Heart left ventricle (tissue), 16 donors: ENCODE results near the gene ELFN2. TPM values are rescaled to one million over a fixed set of nuclear protein-coding genes. Genes with fewer than 3 reads are reported as not detected.
A peak's percentile ranks its signal among the peaks of the same experiment; 100 is the strongest.
"Not testable (repeated sequence)": the region's sequence is repeated elsewhere in the genome, so short reads cannot be mapped to it uniquely, and the experiment has no call there.

Source experiments
- ATAC-seq, 4 donors: fragments of 200-7000 bp; cut with Tn5 transposase; one replicate each; pipeline ENCODE4 v1.9.1; 2020 to 2022; ENCODE audit warnings: moderate library complexity in 4 of 4, mild to moderate bottlenecking in 3 of 4, moderate number of reproducible peaks in 1 of 4
- DNase-seq, 5 donors: peaks; one replicate each; pipeline ENCODE4 v3.0.0-alpha.2; 2020
- H3K27ac ChIP-seq, 12 donors: fragments of 200-600 bp; sonication (generic) in 4 of 12; one replicate each; pipeline versions ENCODE4 v1.5.0 to v1.8.0; 2016 to 2022; ENCODE audit warnings: mild to moderate bottlenecking in 2 of 12
- H3K27me3 ChIP-seq, 9 donors: fragments of 200-600 bp; sonication (generic) in 2 of 9; one replicate each; pipeline versions ENCODE4 v1.5.1 to v1.8.0; 2016 to 2022; ENCODE audit warnings: mild to moderate bottlenecking in 3 of 9
- H3K36me3 ChIP-seq, 9 donors: fragments of 200-600 bp; sonication (generic) in 2 of 9; one replicate each; pipeline versions ENCODE4 v1.5.0 to v1.8.0; 2018 to 2022; ENCODE audit warnings: mild to moderate bottlenecking in 2 of 9
- H3K4me1 ChIP-seq, 12 donors: fragments of 200-600 bp; sonication (generic) in 4 of 12; one replicate each; pipeline versions ENCODE4 v1.5.0 to v1.8.0; 2016 to 2022; ENCODE audit warnings: mild to moderate bottlenecking in 3 of 12
- H3K4me3 ChIP-seq, 12 donors: fragments of 200-600 bp; sonication (generic) in 4 of 12; one replicate each; pipeline versions ENCODE4 v1.5.0 to v1.8.0; 2017 to 2022; ENCODE audit warnings: mild to moderate bottlenecking in 9 of 12, moderate library complexity in 4 of 12
- H3K9me3 ChIP-seq, 12 donors: fragments of 200-600 bp; sonication (generic) in 4 of 12; one replicate each; pipeline versions ENCODE4 v1.5.0 to v1.8.0; 2016 to 2022; ENCODE audit warnings: mild to moderate bottlenecking in 1 of 12
- POLR2A ChIP-seq, 2 donors: fragments of 450-650 bp; IDR thresholded peaks; one replicate each; pipeline ENCODE4 v1.6.1; 2017; ENCODE audit warnings: antibody characterized with exemption in 2 of 2, mild to moderate bottlenecking in 2 of 2, moderate library complexity in 2 of 2
- WGBS, 4 donors: extraction: QIAGEN DNeasy Blood & Tissue Kit in 2 of 4; methylation state at CpG; one replicate each; pipeline versions ENCODE4 v1.1.5 to v1.1.7; 2013 to 2018; 5-methylcytosine and 5-hydroxymethylcytosine counted together
- intact Hi-C, 10 donors: fragments of 100-400 bp; cut with DNase I; formaldehyde crosslinking; loops; one replicate each; pipeline versions ENCODE4 v1.11.1 to v1.14.2; 2022
- polyA plus RNA-seq, 2 donors: library from polyadenylated mRNA; stranded (reverse); fragments of 200-250 nt; gene quantifications; one replicate each; pipeline ENCODE4 v1.2.3, GENCODE V29; 2013
- total RNA-seq, 9 donors: library from RNA; depleted of rRNA in 2 of 9; stranded (reverse); fragments of >200 nt in 2 of 9; fragmentation: NEBNext Ultra II Directional in 3 of 9; extraction: Animal tissue kit (Norgen Biotek cat#: 25700) in 3 of 9; gene quantifications; one replicate each; pipeline versions ENCODE4 v1.1.0 to v1.2.4, GENCODE V29; 2016 to 2023
- TF ChIP-seq, protein P1 (sequence below), 12 donors: fragments of 200-600 bp; sonication (generic) in 4 of 12; IDR thresholded peaks; one replicate each; pipeline versions ENCODE4 v1.5.0 to v1.8.0; 2018 to 2022; ENCODE audit warnings: antibody characterized with exemption in 12 of 12, mild to moderate bottlenecking in 5 of 12
- donor health status: ischemic (EF 13 %, LVEDD 7.1; RV severe dilation, severe dysfunction).
- donor health status: healthy with polysubstance abuse.
- donor health status: DM: no; HTN: yes; CAD: no.
- donor health status: DM: no; HTN: no; CAD: no.
- donor health status: ischemic (EF 25% LVEDD 6.9; RV normal size, moderate dysfunction).
- donor health status: ischemic (EF 25% LVEDD 5.7; RV mildly dilated, moderate dysfunction).
- donor health status: healthy.
- donor health status: DM: yes; HTN: yes; CAD: no.
- donor health status: ischemic (EF 35%, LVEDD 5.7; RV mildly dilated, moderate dysfunction).
- donor health status: nonischemic (EF 11% LVEDD 7.7; RV severe dilation, severe dysfunction).
- donor health status: DM: yes; HTN: yes; CAD: no.
- donor health status: PGD.
- donor health status: ischemic (EF 29% LVEDD 5.4; RV normal size, mild dysfunction).
- donor health status: nonischemic (EF 23%, LVEDD 6.1; RV moderate dilation, normal function).

The ELFN2 gene
- total and polyA plus RNA-seq, 11 donors = 0.01 to 0.72 (median 0.05) TPM; not detected in 4

DNA sequence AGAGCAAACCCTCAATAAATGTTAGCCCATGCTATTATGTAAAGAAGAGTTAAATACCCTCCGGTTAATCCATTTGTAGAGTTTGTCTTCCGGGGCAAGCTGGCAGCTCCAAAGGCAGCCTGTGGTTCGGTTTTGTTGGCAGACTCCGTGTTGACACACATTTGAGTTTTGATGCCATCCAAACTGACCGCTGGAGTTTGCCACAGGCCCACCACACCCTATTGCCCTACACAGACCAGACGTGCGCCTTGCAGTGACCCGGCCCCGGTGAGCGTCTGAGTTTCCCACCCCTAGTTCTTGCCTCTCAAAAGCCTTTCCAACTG is 25.1 kb downstream of the ELFN2 start:
- DNase-seq (no peak), ATAC-seq (no peak)
- intact Hi-C loops = no loop called here
- Histone ChIP-seq H3K36me3 (no peaks in the 10 kb centered on the region), H3K9me3 (no peaks in the 10 kb centered on the region), H3K27ac (no peak overlapping the region), H3K4me1 (peaks cover 0 to 6% (median 0%) of the 10 kb centered on the region in 12 donors), H3K27me3 (peaks cover 0 to 35% (median 0%) of the 10 kb centered on the region in 9 donors), H3K4me3 (no peak overlapping the region)
- TF ChIP-seq POLR2A (IDR thresholded peaks at IDR 0.05) = no peak
- TF ChIP-seq, protein P1, sequence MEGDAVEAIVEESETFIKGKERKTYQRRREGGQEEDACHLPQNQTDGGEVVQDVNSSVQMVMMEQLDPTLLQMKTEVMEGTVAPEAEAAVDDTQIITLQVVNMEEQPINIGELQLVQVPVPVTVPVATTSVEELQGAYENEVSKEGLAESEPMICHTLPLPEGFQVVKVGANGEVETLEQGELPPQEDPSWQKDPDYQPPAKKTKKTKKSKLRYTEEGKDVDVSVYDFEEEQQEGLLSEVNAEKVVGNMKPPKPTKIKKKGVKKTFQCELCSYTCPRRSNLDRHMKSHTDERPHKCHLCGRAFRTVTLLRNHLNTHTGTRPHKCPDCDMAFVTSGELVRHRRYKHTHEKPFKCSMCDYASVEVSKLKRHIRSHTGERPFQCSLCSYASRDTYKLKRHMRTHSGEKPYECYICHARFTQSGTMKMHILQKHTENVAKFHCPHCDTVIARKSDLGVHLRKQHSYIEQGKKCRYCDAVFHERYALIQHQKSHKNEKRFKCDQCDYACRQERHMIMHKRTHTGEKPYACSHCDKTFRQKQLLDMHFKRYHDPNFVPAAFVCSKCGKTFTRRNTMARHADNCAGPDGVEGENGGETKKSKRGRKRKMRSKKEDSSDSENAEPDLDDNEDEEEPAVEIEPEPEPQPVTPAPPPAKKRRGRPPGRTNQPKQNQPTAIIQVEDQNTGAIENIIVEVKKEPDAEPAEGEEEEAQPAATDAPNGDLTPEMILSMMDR (IDR thresholded peaks at IDR 0.05) = no peak
- 72 to 79% (median 76%) methylated on average over 10 of the region's 10 CpGs for WGBS, 4 donors

DNA sequence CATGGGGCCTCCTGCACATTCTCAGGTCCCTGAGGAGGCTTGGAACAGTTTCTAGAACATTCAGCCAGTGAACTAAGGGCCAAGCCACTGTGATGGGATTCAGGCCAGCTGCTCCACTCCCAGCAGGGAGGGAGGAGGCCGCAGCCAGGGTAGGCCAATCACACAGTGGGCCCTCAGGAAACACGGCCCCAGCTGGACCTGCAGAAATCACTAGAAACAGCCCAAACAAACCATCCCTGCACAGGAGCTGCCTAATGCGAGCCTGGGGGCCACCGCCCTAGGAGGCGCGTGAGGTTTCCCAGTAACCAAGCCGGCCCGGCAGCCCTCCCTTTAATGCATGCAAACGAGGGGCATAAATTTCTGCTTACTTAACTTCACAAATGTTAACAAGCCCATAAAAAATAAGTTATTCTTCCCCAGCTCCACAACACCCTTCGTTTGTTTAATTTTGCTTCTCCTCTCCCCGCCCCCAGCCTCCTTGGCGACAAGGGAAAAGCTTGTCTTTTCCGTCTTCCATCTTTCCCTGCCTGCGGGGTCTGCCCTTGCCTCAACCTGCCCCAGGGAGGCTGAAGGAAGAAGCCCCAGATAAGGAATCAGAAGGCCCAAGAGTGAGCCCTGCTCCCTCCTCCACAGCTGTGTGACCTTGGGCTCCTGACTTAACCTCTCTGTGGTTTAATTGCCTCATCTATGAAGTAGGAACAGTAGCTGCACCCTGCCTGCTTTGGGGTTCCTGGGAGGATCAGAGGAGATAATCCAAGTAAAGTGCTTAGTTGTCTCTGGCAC is 25.7 kb downstream of the ELFN2 start:
- TF ChIP-seq, protein P1 (IDR thresholded peaks at IDR 0.05) = no peak
- TF ChIP-seq POLR2A (IDR thresholded peaks at IDR 0.05) = no peak
- peak in 3 of 4 donors; percentile 41 to 68 (median 58) for ATAC-seq
- peaks cover 0 to 39% (median 0%) of the 10 kb centered on the region in 9 donors for H3K27me3 ChIP-seq

DNA sequence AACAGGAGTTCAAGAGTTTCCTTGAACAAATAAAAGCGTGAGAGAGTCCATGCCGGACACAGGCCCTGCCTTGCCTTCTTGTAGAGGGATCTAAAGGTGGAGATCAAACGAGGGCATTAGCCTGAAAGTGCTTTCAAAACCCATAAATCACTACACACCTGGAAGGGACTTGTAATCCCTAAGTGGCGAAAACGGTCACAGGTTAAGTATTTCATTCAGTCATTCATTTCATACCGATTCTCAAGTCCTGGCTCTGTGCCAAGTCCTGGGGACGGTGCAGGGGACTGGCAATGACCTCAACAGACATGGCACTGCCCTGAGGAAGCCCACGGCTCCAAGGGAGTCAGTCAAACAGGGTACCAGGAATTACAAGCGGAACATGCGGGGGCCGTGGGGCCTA is 26.6 kb downstream of the ELFN2 start:
- Histone ChIP-seq H3K4me1 (peaks cover 0 to 6% (median 0%) of the 10 kb centered on the region in 12 donors), H3K9me3 (no peaks in the 10 kb centered on the region), H3K36me3 (no peaks in the 10 kb centered on the region), H3K4me3 (no peak overlapping the region), H3K27me3 (peaks cover 0 to 37% (median 0%) of the 10 kb centered on the region in 9 donors), H3K27ac (no peak overlapping the region)
- DNase-seq (no peak), ATAC-seq (no peak)
- TF ChIP-seq, protein P1 (IDR thresholded peaks at IDR 0.05) = no peak
- TF ChIP-seq POLR2A (IDR thresholded peaks at IDR 0.05) = no peak
- 66 to 73% (median 68%) methylated on average over 11 of the region's 11 CpGs for WGBS, 4 donors
- intact Hi-C loops = no loop called here

More for the DNA sequence above, 25.7 kb downstream of the ELFN2 start:
- Histone ChIP-seq H3K9me3 (no peaks in the 10 kb centered on the region), H3K27ac (no peak overlapping the region), H3K4me3 (no peak overlapping the region), H3K4me1 (peaks cover 0 to 6% (median 0%) of the 10 kb centered on the region in 12 donors), H3K36me3 (no peaks in the 10 kb centered on the region)
- 65 to 76% (median 67%) methylated on average over 13 to 14 of the region's 14 CpGs for WGBS, 4 donors
- intact Hi-C loops = no loop called here
- peak in 3 of 5 donors; percentile 33 to 75 (median 36) for DNase-seq

DNA sequence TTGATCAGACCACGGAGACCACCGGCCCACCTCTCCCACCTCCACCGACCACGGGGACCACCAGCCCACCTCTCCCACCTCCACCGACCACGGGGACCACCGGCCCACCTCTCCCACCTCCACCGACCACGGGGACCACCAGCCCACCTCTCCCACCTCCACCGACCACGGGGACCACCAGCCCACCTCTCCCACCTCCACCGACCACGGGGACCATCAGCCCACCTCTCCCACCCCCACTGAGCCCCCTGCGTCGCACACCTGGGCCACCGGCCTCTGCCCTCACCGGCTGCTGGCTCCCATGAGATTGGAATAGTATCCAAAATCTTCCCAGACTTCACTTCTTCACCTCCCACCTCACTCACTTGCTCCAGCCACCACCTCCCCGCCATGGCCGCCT is 27.8 kb downstream of the ELFN2 start:
- H3K27ac ChIP-seq, H3K4me3 ChIP-seq, ATAC-seq, H3K36me3 ChIP-seq, DNase-seq, H3K9me3 ChIP-seq, H3K4me1 ChIP-seq, intact Hi-C loops: not testable (repeated sequence)
- peaks cover 0 to 37% (median 0%) of the 10 kb centered on the region in 9 donors for H3K27me3 ChIP-seq
- 91 to 94% (median 92%) methylated on average over 12 to 19 of the region's 19 CpGs for WGBS, 4 donors
